ENCODE data around the gene IRAG1.

IRAG1 gene

GRCh38 chr11:10693509-10694081, at the start of gene IRAG1:
Gene IRAG1, minus strand, starts transcription at chr11:10693755. Its CDS starts 153 bp downstream, at chr11:10693602.
- DNase-seq = peak; percentile 60

- peak; percentile 76 for DNase-seq
Observed at GRCh38 chr11:10742460-10743208, 49.1 kb upstream of the IRAG1 start.

- DNase-seq = peak; percentile 97
Observed at GRCh38 chr11:10735481-10736475, 42.2 kb upstream of the IRAG1 start.

GRCh38 chr11:10731064-10731680, 37.6 kb upstream of the IRAG1 start:
- no peak for DNase-seq

- no peak for DNase-seq
Observed at GRCh38 chr11:10730151-10730550, 36.6 kb upstream of the IRAG1 start.

GRCh38 chr11:10728789-10729472, 35.4 kb upstream of the IRAG1 start:
- peak; percentile 54 for DNase-seq

GRCh38 chr11:10728154-10728553, 34.6 kb upstream of the IRAG1 start:
- peak; percentile 26 for DNase-seq

GRCh38 chr11:10727146-10727851, 33.7 kb upstream of the IRAG1 start:
- peak; percentile 30 for DNase-seq

- no peak for DNase-seq
Observed at GRCh38 chr11:10725907-10726253, 32.3 kb upstream of the IRAG1 start.

GRCh38 chr11:10725114-10725906, 31.8 kb upstream of the IRAG1 start:
- DNase-seq = peak; percentile 84

GRCh38 chr11:10722307-10722706, 28.8 kb upstream of the IRAG1 start:
- DNase-seq = no peak

GRCh38 chr11:10720881-10721376, 27.4 kb upstream of the IRAG1 start:
- DNase-seq = no peak

GRCh38 chr11:10719616-10720015, 26.1 kb upstream of the IRAG1 start:
- no peak for DNase-seq

GRCh38 chr11:10716543-10717259, 23.1 kb upstream of the IRAG1 start:
- DNase-seq = no peak

GRCh38 chr11:10716122-10716521, 22.6 kb upstream of the IRAG1 start:
- DNase-seq = peak; percentile 71

GRCh38 chr11:10715571-10715970, 22.0 kb upstream of the IRAG1 start:
- DNase-seq = no peak

GRCh38 chr11:10709299-10710086, 15.9 kb upstream of the IRAG1 start:
- DNase-seq = no peak

- DNase-seq = no peak
Observed at GRCh38 chr11:10708131-10708530, 14.6 kb upstream of the IRAG1 start.

- peak; percentile 34 for DNase-seq
Observed at GRCh38 chr11:10701982-10702381, 8.4 kb upstream of the IRAG1 start.

All from HCEC 1CT (cell line).